ENCODE data around the gene COL18A1.

Gene COL18A1

DNA sequence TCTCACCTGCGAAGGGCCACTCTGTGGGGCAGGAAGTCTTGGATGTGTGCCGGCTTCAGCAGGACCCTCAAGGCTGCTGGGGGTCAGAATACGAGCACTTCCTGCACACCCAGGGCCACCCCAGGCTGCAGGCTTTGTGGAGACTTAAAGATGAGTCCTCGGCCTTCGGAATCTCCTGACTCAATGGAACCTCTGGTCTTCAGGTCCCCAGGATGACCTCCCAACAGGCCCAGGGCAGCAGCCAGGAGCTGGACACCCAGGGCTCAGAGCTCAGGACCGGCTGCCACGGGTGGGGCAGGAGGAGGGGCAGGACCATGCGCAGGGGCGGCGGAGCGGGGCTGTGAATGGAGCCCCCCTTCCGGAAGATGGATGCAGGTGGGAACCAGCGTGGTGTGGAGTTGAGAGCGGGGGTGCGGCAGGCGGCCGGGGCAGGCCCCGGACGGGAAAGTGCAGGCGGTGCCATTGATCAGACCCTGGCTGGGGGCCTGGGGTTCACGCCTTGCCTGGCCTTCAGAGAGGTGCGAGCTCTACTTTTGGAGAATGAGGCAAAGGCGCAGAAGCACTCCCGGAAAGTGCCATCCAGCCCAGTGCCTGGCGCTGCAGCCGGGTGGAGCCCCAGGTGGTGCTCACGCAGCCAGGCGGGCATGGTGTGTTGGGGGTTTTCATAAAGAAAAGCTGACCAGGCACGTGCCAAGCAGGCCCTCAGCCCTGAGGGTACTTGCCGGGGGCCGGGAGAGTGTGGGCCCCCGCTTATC is 10.4 kb downstream of the COL18A1 start:
- no peak for DNase-seq

DNA sequence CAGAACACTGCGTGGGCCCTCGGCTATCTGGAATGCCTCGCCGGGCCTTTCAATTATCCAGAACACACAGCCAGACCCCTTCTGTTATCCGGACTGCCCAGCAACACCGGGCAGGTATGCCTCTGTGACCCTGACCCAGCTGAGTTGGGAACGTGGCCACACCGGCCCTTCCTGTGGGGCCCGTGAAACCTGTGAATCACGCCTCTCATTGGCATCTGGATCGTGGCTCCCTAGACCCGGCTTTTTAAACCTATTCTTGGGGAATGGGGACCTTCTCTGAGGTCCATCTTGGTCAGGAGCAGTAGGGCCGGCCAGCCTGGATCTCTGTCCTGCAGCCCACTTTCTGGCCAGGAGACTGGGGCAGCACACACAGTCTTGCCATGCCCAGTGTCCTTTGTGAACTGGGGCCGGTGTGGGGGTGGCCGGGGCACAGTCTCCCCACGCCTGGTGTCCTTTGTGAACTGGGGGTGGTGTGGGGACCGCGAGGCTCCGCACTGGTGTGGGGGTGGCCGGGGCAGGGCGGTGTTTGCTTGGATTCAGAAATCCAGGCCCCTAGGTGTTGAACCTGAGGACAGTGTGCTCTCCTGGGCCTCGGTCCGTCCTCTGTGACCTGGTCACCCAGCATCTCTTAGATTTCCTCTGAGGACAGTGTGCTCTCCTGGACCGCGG is 11.1 kb downstream of the COL18A1 start:
- DNase-seq, result no peak

DNA sequence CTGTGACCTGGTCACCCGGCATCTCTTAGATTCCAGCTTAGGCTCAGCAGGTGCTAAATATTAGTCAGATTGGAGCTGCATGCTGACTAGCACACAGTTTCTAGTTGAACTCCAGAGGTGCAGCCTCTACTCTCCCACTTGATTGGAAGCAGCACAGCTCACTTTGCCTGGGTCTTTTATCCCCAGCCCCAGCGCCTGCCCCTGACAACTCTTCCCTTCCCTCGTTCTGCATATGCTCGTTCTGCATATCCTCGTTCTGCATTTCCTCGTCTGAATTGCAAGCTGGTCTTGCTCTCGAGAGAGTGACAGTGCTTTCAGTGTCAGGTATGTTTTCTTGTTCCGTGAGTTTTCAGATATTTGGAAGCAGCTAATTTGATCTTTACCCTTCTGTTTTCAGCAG is 11.7 kb downstream of the COL18A1 start:
- DNase-seq, result no peak

DNA sequence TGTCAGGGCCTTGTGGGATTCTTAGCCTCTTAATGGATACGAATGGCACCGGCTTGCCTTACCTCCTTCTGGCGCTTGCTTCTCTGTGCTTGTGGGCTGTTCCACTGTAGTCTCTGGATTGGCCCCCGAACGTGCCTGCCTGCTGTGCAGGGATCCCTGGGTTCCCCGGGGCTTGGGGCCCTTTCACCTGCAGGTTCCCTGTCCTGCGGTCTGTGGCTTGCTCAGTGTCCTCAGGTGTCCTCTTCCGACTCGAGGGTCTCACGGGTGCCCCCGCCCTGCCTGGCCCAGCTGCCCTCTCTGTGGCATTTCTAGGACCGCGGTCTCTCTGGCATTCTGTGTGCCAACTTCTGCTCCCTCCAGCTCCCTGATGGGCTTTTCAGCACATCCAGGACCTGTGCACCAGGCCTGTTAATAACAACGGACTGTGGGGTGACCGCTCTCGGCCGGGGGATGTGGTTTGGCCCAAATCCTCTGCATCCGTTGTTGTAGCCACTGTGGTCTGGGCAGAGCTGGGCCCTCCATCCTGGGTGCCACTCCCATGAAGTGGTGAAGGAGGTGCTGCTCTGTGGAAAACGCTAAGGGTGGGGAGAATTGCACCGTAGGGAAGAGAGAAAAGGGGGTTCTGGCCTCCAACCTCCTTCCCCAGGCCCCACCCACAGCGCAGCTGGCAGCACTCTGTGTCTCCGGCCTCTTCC is 12.4 kb downstream of the COL18A1 start:
- DNase-seq, result no peak

DNA sequence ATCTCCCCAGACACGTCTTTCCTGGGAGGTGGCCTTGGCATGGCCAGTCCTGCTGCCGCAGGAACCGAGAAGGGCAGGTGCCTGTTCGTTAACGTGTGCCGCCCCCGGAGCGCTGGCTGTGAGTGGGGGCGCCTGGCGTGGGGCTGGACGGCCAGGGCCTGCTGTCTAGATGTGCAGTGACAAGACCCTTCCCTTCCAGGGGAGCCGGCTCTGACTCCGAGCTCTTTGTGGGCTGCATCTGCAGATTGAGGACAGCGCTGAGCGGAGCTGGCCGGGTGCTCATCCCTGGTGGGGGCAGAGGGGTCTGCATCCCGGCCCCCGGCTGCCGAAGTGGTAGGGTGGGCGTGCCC is 13.0 kb downstream of the COL18A1 start:
- no peak for DNase-seq

DNA sequence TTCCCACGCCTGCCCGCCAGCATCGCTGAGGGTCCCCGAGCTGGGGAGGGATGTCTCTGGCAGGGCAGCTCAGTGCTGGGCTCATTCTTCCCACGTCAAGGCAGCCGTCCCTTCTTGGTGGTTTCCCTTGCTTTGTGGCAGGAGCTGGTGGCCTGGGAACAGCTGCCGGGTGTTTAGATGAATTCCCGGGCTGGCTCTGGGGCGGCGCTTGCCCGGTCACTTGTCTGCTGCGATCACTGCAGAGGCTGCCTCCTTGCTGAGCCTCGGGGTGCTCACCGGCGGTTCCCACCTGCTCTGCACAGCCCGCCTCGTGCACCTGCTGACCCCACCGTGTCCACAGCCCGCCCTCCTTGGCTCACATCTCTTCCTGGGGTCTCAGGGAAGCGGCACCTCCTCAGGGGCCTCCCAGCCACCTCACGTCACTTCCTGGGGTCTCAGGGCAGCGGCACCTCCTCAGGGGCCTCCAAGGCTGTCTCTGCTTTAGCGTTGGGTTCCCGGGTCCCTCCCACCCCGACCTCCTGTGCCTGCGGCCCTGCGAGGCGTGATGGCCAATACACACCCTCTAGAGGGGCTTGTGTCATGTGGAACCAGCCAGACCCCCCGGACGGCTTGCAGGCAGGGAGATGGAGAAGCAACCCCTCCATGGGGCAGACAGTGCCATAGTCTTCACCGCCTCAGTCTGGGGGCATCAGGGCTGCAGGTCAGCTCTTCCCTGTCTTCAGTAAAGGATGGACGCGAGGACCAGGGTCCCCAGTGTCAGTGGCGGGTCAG is 13.5 kb downstream of the COL18A1 start:
- DNase-seq, result no peak

DNA sequence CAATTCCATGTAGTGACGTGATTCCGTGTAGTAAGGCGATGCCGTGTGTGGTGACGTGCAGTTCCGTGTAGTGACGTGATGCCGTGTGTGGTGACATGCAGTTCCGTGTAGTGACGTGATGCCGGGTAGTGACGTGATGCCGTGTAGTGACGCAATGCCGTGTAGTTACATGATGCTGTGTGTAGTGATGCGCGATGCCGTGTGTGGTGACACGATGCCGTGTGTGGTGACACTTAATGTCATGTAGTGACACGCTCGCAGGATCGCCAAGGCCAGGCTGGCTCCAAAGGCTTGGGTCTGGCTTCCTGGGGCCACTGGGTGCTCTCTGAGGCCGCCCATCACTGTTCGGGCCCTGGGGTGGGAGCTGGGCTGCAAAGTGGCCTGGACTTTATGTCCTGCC is 14.2 kb downstream of the COL18A1 start:
- DNase-seq, result no peak

DNA sequence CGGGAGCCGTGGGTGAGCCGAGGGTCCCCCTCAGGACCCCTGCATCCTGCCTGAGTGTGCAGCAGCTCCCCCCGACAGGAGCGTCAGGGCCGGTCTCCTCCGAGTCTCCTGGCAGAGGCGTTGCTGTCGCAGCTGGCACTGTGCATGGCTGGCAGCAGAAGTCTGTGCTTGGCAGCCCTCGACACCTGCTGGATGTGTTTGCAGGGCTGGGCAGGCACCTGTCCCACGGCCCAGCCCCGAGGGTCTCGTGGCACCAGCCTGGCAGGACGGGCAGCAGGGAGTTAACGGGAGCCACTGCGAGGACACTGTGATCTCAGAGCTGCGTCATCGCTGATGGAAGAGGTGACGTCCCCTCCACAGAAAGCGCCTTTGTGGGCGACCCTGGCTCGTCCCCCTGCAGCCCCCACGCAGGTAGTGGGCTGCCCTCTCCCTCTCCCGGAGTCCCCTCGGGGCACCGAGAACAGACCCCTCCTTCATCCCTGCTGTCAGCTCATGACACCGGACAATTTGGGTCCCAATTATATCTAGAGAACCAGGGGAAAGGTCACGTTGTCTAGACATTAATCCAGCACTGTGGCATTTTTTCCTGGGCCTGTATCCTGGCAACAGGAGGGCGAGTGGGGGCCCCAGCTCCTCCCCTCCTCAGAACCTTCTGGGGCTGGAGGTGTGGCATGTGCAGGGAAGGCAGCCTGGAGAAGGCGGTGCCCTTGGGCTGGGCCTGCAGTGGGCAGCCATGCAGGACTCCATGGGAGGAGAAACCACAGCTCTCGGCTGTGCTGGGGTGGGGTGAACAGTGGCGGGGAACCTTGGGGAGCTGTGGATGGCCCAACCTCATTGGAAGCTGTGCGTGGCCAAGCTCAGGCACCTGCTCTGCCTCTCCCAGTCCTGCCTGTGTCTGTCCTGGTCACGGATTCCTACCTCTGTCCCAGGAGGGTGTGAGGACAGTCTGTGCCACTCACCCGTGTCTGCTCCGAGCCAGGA is 15.4 kb downstream of the COL18A1 start:
- no peak for DNase-seq

DNA sequence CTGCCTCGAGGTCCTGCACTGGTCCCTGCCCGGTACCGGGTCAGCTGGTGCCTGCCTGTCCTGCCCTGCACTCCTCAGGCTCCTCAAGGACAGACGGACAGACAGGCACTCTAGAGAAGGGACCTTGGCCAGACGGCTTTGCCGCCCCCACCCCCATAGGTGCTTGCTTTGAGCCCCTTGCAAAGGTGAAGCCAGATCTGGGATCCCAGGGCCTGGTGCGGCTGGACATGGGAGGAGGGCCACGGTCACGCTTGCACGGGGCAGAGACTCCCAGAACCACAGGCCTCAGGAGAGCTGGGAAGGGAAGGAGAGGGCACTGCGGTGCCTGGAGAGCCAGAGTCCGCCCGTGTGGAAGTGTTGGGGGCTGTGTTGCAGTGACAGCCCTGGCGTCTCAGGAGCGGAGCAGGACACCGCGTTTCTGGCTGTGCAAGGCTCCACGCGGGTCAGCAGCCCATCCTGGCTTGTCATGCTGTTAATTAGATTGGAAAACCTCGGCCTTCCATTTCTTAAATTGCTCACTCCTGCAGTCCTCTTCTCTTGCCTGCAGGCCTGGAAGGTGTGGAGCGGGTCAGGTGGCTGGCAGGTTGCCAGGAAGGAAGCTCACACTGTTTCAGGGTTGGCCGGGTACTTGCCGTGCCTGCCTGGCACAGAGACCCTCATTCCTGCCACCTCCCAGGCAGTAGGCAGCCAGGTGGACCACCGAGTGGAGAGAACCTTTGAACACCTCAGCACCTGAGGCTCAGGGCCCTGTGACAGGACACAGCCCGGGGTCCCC is 16.3 kb downstream of the COL18A1 start:
- DNase-seq, result no peak

DNA sequence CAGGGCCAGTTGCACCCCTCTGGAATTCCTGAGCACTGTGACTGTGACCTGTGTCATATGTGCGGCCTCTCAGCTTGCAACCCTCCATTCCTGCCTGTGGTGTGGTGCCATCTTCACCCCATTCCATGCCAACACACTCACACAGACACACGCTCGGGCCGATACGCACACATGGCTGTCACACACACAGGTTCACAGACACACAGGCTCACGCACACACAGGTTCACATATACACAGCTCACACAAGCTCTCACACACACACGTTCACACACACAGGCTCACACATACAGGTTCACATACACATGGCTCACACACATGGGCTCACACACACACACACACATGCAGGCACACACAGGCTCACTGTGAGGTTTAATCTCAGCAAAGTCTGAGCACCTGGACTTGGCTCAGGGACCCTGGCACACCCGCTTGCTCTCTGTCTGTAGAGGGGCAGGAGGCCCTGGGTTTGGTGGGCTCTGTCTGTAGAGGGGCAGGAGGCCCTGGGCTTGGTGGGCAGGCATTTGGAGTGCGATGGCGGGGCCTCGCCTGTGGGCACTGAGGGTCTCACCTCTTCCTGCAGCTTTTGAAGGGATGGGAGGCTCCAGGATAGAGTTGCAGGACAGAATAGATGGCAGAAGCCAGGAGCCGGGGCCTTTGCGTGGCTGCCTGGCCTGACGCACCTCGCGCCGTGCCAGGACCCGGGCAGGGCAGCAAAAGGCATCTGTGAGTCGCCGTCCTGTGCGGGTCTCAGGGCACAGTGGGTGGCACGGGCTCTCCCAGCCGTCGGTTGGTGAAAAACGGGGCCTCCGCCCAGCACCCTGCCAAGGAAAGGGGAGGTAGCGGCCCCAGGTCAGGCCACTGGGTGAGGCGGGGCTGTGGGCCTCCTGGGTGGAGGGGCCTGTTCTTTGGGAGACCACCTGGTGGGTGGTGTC is 17.1 kb downstream of the COL18A1 start:
- no peak for DNase-seq

DNA sequence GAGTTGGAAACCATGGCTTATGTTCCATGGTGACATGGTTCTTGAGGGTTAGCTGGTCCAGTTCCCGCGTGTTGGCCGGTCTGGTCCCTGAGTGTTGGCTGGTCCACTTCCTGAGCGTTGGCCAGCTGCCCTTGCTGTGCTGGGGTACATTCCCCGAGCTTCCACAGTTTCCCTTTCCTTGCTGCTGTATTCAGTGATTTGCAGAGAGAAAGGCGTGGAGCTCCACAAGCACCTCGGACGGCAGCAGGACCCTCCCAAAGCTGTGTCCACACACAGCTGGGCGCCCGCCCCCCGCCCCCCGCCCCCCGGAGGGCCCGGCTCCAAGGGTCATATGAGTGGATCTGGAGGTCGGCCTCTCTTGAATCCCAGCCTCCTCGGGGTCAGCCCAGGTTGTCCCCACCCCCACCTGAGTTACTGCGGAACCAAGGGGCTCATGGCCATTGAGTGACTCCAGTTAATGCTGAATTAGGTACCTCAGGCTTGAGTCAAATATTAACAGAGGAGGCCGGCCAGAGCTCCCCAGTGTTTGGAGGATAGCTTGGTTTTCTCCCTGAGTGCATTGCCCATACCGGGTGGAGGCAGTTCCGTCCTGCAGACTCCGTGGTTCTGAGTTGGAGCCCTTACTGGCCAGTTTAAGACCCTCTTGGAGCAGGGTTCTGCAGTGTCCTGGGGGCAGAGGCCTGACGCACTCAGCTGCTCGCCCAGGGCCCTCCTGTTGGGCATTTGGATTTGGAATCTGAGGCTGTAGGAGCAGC is 18.4 kb downstream of the COL18A1 start:
- DNase-seq, result no peak

DNA sequence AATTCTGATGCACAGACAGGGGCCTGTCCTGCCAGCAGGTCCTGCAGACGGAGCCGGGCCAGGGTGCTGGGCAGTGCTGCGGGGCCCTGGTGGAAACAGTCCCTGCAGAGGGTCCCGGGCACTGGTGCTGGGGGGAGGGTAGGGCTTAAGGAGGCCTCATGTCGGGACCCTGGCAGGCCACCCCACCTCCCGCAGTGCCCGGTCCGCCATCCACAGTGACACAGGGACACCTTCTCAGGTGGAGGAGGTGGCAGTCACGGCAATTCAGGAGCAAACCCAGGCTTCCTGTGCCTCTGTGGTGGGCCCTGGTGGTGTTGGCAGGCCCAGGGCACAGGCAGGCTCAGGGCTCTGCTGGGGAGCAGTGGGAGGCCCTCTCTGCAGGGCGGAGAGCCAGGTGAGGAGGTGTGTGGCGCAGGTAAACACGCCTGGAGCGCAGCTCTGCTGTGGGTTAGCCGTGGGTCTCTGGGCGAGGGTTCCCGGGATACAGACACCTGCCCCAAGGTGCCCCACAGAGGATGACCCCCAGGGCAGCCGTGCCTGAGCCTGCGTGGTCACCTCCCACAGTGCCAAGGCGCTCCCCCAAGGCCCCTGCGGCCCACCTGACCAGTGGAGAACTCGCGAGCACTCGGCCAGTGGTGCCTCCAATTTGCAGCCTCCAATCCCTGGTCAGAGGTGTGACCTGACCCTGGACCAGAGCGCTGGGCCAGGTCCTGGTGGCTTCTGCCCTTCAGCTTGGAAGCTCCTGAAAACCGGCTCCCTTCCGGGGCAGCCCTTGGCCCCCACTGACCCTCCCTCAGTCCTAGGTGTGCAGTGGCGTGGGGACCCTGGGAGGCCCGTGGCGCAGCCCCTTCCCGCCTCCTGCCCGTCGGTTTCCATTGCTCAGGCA is 19.2 kb downstream of the COL18A1 start:
- no peak for DNase-seq

DNA sequence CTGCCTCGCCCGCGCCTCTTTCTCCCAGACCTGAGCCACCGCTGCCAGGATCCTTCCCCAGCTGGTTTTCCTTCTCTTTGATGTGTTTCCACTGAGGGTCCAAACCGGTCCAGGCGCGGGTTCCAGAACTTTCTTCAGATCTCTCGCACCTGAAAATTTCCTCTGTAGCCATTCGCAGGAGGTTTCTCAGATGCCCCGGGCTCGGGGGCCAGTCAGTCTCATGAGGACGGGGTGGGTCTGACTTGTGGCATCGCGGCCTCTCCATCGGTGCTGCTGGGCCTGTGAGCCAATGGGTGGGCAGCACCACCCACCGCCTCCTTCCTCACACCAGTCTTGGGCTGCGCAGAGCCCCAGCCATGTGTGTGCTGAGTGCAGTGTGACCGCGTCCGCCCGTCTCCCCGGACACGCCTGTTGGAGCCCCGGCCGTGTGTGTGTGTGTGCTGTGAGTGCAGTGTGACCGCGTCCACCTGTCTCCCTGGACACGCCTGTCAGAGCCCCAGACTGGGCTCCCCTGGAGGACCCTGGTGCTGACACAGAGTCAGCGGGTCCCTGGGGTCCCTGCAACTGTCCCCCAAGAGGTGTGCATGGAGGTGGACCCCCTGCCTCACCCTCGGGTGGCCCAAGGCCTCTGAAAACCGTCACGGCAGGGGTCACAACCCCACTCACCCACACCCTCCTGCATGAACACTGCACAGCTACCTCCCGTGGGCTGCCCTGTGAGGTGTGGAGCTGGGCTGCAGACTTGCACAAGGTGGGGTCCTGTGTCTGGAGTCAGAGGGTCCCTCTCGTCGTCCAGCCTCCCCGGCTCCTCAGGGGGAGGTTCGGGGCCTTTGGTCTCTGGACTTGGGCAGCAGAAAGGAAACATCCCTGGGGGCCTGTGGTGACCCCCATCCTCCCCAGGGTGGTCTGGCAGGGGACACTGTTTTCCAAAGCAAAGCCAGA is 20.2 kb downstream of the COL18A1 start:
- no peak for DNase-seq

DNA sequence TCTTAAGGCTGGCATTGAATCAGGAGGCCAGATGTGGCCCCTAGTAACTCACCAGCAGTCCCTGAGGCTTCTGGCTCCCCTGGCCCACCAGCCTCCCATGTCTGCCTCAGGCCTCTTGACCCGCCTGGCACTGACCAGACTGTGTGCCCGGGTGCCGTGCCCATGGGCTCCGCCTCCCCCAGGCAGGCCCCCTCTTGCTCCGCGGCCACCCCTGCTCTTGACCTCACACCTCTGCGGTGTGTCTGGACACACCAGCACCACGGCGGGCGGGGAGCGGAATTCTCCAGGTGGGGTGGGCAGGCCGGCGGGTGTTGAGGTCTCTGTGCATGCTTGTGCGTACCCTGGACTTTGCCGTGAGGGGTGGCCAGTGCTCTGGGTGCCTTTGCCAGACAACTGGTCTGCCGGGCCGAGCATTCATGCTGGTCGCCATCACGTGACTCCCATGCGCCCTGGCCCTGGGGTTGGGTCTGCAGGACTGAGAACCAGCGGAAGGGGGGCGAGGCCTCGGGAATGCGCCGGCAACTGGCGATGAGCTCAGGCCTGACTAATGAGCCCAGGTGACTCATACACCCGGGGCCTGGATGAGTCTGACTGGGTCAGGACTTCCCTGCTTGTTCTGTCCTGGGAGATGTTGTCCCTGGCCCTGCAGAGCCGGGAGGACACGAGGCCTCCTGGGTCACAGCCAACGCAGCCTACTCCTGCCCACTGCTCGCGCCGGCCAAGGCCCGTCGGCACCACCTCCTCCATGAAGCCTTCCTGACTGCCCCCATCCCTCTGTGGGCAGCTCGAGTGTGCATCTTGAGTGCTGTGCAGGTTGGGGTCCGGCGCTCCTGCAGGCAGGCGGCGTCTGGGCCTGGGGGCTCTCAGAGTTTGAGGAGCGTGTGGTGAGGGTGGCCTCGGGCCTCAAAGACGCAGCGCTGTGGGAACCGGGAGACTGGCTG is 22.6 kb downstream of the COL18A1 start:
- DNase-seq, result peak in 3 of 4 experiments; percentile 11 to 25 (median 21)

DNA sequence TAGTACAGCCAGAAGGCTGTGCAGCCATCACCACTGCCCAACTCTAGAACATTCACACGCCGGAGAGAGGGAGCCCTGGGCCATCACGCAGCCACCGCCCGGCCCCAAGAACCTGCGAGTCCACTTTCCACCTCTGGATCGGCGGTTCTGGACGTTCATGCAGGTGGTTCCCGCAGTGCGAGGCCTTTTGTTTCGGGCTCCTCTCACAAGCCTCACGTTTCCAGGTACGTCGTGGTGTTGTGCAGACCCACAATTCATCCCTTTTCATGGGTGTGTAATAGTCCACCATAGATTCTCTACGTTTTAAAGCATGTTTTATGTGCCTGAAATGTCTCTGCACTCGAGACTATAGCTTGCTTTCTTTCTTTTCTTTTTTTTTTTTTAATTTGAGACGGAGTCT is 23.6 kb downstream of the COL18A1 start:
- DNase-seq, result no peak

Data from suppressor macrophage (primary cell).